ENCODE measurements around the gene FKBP14.

DNA sequence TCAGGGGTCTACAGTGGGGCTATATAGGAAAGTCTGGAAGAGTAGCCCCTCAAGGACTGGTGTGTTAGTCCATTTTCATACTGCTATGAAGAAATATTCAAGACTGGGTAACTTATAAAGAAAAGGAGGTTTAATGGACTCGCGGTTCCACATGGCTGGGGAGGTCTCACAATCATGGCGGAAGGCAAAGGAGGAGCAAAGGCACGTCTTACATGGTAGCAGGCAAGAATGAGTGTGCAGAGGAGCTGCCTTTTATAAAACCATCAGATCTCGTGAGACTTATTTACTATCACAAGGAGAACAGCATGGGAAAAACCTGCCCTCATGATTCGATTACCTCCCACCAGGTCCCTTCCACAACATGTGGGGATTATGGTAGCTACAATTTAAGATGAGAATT is 3.0 kb downstream of the FKBP14 start:
- TF ChIP-seq, protein P1, sequence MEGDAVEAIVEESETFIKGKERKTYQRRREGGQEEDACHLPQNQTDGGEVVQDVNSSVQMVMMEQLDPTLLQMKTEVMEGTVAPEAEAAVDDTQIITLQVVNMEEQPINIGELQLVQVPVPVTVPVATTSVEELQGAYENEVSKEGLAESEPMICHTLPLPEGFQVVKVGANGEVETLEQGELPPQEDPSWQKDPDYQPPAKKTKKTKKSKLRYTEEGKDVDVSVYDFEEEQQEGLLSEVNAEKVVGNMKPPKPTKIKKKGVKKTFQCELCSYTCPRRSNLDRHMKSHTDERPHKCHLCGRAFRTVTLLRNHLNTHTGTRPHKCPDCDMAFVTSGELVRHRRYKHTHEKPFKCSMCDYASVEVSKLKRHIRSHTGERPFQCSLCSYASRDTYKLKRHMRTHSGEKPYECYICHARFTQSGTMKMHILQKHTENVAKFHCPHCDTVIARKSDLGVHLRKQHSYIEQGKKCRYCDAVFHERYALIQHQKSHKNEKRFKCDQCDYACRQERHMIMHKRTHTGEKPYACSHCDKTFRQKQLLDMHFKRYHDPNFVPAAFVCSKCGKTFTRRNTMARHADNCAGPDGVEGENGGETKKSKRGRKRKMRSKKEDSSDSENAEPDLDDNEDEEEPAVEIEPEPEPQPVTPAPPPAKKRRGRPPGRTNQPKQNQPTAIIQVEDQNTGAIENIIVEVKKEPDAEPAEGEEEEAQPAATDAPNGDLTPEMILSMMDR (IDR thresholded peaks at IDR 0.05), result no peak
- no peak for TF ChIP-seq POLR2A (IDR thresholded peaks at IDR 0.05)

Data from adrenal gland (tissue), 5 donors.